GM12874 (cell line): ENCODE measurements around the gene FGD5.

ENCODE experiments used
- CTCF ChIP-seq: IDR thresholded peaks from 2 replicates; pipeline ENCODE4 v1.5.1; 2011; ENCODE audit warnings: low read depth, mild to moderate bottlenecking, control low read depth, low read length, moderate library complexity; ENCODE audit not compliant: insufficient read depth

FGD5 gene

GRCh38 chr3:14826069-14826468 lies 7.3 kb downstream of the FGD5 start:
- no peak for TF ChIP-seq CTCF

- TF ChIP-seq CTCF: no peak
Observed at GRCh38 chr3:14827776-14828175, 9.0 kb downstream of the FGD5 start.

- no peak for TF ChIP-seq CTCF
Observed at GRCh38 chr3:14829811-14830210, 11.0 kb downstream of the FGD5 start.

GRCh38 chr3:14831916-14832450 lies 13.2 kb downstream of the FGD5 start:
- TF ChIP-seq CTCF: no peak

GRCh38 chr3:14832975-14833722 lies 14.4 kb downstream of the FGD5 start:
- TF ChIP-seq CTCF: no peak

- no peak for TF ChIP-seq CTCF
Observed at GRCh38 chr3:14834121-14834520, 15.4 kb downstream of the FGD5 start.

- TF ChIP-seq CTCF: no peak
Observed at GRCh38 chr3:14834807-14835466, 16.2 kb downstream of the FGD5 start.
